ENCODE results near the gene GAL3ST3.

GAL3ST3 gene

DNA sequence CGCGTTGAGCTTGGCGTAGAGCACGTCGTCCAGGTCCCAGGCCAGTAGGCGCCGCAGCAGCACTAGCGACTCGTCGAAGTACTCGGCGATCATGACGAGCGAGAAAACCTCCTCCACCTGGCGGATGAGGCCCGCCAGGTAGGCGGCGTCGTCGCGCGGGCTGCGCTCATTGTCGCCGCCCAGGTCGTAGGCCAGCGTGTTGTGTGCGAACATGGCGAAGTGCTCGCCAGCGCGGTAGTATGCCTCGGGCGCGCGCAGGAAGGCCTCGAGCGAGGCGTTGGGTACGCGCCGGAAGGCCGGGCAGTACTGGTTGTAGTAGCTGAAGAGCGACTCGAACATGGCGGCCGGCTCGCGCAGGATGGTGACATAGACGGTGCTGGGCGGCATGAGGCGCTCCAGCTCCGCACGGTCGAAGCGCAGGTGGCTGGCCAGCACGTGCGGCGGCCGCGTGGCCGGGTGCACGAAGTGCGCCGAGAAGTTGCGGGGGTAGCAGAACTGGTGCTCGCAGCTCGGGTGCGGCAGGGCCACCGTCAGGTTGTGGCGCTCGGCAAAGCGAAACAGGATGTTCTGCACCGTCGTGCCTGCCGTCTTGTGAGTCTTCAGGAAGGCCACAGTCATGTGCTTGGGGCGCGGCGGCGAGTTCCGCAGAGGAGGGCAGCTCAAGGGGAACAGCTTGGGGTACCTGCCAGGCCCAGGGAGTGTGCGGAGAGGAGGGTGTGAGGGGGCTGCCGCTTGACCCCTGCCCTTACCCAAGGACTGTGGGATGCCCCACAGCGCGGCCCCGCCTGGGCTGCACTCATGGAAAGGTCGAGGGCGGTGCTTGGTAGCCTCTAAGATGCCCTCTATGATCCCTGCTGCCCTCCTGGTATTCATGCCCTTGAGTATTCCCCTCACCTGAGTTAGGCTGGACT is 5.7 kb downstream of the GAL3ST3 start:
- H3K9me2 ChIP-seq (replicated peaks; ENCODE audit: control insufficient read depth, low read length), result no peaks in the 10 kb centered on the region
- H3K27me3 ChIP-seq (ENCODE audit: control insufficient read depth, low read length), result no peaks in the 10 kb centered on the region; the same call in 1 of the 2 replicates
- no peaks in the 10 kb centered on the region for H4K20me1 ChIP-seq (ENCODE audit: control insufficient read depth, insufficient read depth, low read depth, low read length)
- H3K4me2 ChIP-seq (ENCODE audit: low read length), result no peak overlapping the region
- no peaks in the 10 kb centered on the region; the same call in 1 of the 2 replicates for H3F3A ChIP-seq (ENCODE audit: control insufficient read depth, insufficient read depth)
- H3K36me3 ChIP-seq (ENCODE audit: control insufficient read depth, low read length), result no peaks in the 10 kb centered on the region
- H3K79me2 ChIP-seq (ENCODE audit: control insufficient read depth, low read length), result no peaks in the 10 kb centered on the region
- H3K27ac ChIP-seq (ENCODE audit: low read depth, low read length), result no peak overlapping the region
- H3K9me3 ChIP-seq (ENCODE audit: control insufficient read depth, insufficient read depth, low read length), result no peaks in the 10 kb centered on the region
- no peak overlapping the region for H3K4me3 ChIP-seq (ENCODE audit: low read length)
- H3K4me1 ChIP-seq (ENCODE audit: control insufficient read depth, low read length), result peaks cover 8% of the 10 kb centered on the region
- no peak for TF ChIP-seq EZH2phosphoT487 (IDR thresholded peaks at IDR 0.05; ENCODE audit: borderline replicate concordance, low read length)
- TF ChIP-seq, protein P1, sequence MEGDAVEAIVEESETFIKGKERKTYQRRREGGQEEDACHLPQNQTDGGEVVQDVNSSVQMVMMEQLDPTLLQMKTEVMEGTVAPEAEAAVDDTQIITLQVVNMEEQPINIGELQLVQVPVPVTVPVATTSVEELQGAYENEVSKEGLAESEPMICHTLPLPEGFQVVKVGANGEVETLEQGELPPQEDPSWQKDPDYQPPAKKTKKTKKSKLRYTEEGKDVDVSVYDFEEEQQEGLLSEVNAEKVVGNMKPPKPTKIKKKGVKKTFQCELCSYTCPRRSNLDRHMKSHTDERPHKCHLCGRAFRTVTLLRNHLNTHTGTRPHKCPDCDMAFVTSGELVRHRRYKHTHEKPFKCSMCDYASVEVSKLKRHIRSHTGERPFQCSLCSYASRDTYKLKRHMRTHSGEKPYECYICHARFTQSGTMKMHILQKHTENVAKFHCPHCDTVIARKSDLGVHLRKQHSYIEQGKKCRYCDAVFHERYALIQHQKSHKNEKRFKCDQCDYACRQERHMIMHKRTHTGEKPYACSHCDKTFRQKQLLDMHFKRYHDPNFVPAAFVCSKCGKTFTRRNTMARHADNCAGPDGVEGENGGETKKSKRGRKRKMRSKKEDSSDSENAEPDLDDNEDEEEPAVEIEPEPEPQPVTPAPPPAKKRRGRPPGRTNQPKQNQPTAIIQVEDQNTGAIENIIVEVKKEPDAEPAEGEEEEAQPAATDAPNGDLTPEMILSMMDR (IDR thresholded peaks at IDR 0.05; ENCODE audit: low read depth, low read length, poor library complexity, severe bottlenecking), result no peak

DNA sequence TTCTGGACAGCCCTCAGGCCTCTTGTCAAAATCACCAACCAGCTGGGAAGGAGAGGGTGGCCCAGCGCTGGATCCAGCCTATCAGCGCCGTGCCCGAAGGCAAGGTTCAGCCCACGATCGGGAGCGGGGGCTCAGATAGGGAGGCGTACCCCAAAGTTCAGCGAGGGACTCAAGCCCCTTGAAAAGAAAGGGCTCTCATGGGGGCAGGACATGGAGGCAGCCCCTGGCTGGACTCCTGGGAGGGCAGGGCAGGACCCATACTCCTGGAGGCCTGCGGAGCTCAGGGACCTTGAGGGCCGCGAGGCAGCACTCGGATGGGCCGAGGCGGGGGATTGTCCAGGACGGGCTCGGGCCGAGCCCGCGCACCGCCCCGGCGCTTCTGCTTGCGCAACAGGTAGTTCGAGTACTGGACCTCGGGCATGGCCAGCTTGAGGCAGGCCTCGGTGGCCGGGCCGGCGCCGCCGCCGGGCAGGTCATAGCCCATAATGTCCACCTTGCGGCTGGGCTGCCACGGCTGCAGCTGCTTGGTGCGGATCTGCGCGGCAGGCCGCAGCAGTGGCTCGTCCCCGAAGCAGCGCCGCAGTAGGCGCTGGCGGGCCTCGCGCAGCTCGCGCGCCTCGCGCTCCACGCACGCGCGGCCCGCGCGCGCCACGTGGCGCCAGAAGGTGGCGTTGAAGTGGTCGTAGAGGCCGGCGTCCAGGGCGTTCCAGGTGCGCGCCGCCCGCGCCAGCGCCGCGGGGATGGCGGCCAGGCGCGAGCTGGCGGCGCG is 6.5 kb downstream of the GAL3ST3 start:
- Histone ChIP-seq H3K4me2 (ENCODE audit: low read length) (no peak overlapping the region), H3F3A (ENCODE audit: control insufficient read depth, insufficient read depth) (no peaks in the 10 kb centered on the region; the same call in 1 of the 2 replicates), H3K36me3 (ENCODE audit: control insufficient read depth, low read length) (no peaks in the 10 kb centered on the region), H4K20me1 (ENCODE audit: control insufficient read depth, insufficient read depth, low read depth, low read length) (no peaks in the 10 kb centered on the region), H3K9me2 (replicated peaks; ENCODE audit: control insufficient read depth, low read length) (no peaks in the 10 kb centered on the region), H3K27me3 (ENCODE audit: control insufficient read depth, low read length) (no peaks in the 10 kb centered on the region; the same call in 1 of the 2 replicates), H3K4me1 (ENCODE audit: control insufficient read depth, low read length) (peaks cover 8% of the 10 kb centered on the region), H3K79me2 (ENCODE audit: control insufficient read depth, low read length) (no peaks in the 10 kb centered on the region), H3K27ac (ENCODE audit: low read depth, low read length) (no peak overlapping the region), H3K4me3 (ENCODE audit: low read length) (no peak overlapping the region), H3K9me3 (ENCODE audit: control insufficient read depth, insufficient read depth, low read length) (no peaks in the 10 kb centered on the region)
- no peak for TF ChIP-seq EZH2phosphoT487 (IDR thresholded peaks at IDR 0.05; ENCODE audit: borderline replicate concordance, low read length)
- TF ChIP-seq, protein P1 (IDR thresholded peaks at IDR 0.05; ENCODE audit: low read depth, low read length, poor library complexity, severe bottlenecking), result no peak

DNA sequence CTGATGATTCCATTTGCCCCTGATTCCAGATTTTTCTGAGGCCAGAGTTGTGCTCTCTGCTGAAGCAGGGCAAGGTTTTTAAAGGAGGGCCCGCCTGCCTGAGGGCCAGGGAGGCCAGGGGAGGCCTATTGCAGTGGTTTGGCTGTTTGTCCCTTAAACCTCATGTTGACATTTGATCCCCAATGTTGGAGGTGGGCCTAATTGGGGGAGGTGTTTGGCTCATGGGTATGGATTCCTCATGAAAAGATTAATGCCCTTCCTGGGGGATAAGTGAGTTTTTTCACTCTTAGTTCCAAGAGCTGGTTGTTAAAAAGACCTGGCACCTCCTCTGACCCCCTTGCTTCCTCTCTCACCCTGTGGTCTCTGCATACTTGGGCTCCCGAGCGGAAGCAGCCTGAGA is 9.2 kb downstream of the GAL3ST3 start:
- Histone ChIP-seq H3K4me3 (ENCODE audit: low read length) (no peak overlapping the region), H3K9me3 (ENCODE audit: control insufficient read depth, insufficient read depth, low read length) (no peaks in the 10 kb centered on the region), H3K27ac (ENCODE audit: low read depth, low read length) (no peak overlapping the region), H3K4me2 (ENCODE audit: low read length) (no peak overlapping the region), H3K27me3 (ENCODE audit: control insufficient read depth, low read length) (no peaks in the 10 kb centered on the region), H3F3A (ENCODE audit: control insufficient read depth, insufficient read depth) (no peaks in the 10 kb centered on the region; the same call in 1 of the 2 replicates), H3K9me2 (replicated peaks; ENCODE audit: control insufficient read depth, low read length) (no peaks in the 10 kb centered on the region), H4K20me1 (ENCODE audit: control insufficient read depth, insufficient read depth, low read depth, low read length) (no peaks in the 10 kb centered on the region), H3K36me3 (ENCODE audit: control insufficient read depth, low read length) (no peaks in the 10 kb centered on the region), H3K79me2 (ENCODE audit: control insufficient read depth, low read length) (no peaks in the 10 kb centered on the region), H3K4me1 (ENCODE audit: control insufficient read depth, low read length) (peaks cover 2% of the 10 kb centered on the region)
- no peak for TF ChIP-seq EZH2phosphoT487 (IDR thresholded peaks at IDR 0.05; ENCODE audit: borderline replicate concordance, low read length)
- TF ChIP-seq, protein P1 (IDR thresholded peaks at IDR 0.05; ENCODE audit: low read depth, low read length, poor library complexity, severe bottlenecking), result no peak
